PFSK-1 (cell line): ENCODE results near the gene SHANK2.

Source experiments
- FOXP2 ChIP-seq: optimal IDR thresholded peaks from 2 replicates; pipeline ENCODE3; 2011; ENCODE audit warnings: borderline replicate concordance, control low read depth, inconsistent platforms; ENCODE audit not compliant: insufficient read depth; ENCODE audit errors: extremely low read length, extremely low read depth
- POLR2AphosphoS5 ChIP-seq: IDR thresholded peaks from 2 replicates; pipeline ENCODE4 v1.6.1; 2012; ENCODE audit warnings: low read depth, mild to moderate bottlenecking, control low read depth, low read length, moderate library complexity
- SIN3A ChIP-seq: IDR thresholded peaks from 2 replicates; pipeline ENCODE4 v1.6.1; 2012; ENCODE audit warnings: mild to moderate bottlenecking, low read length, moderate library complexity, borderline replicate concordance; ENCODE audit not compliant: insufficient read depth
- TAF1 ChIP-seq: IDR thresholded peaks from 2 replicates; pipeline ENCODE4 v1.6.1; 2012; ENCODE audit warnings: low read length, control low read depth, borderline replicate concordance; ENCODE audit not compliant: insufficient read depth
- TF ChIP-seq, protein P1 (sequence below), 2 experiments: IDR thresholded peaks; 2 replicates each; pipeline versions ENCODE4 v1.6.1 to v1.8.0; 2011 to 2012; ENCODE audit warnings: low read depth in 2 of 2, low read length in 2 of 2, control low read depth in 1 of 2, inconsistent platforms in 1 of 2, mild to moderate bottlenecking in 1 of 2, moderate library complexity in 1 of 2; ENCODE audit not compliant: insufficient read depth in 1 of 2

Gene SHANK2

DNA sequence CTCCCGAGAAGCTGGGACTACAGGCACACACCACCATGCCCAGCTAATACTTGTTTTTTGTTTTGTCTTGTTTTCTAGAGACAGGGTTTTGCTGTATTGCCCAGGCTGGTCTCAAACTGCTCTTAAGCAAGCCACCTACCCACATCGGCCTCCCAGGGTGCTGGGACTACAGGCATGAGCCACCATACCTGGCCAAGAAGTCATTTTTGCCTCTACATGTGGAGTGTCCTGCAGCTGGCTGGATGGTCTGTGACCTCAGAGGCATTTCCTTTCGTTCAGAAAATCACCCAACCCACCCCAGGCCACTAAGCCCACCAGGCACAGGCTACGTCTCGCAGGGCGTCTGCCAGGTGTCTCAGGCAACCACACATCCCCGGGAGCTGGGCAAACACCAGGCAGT lies 12.8 kb downstream of the SHANK2 start:
- TF ChIP-seq, protein P1, sequence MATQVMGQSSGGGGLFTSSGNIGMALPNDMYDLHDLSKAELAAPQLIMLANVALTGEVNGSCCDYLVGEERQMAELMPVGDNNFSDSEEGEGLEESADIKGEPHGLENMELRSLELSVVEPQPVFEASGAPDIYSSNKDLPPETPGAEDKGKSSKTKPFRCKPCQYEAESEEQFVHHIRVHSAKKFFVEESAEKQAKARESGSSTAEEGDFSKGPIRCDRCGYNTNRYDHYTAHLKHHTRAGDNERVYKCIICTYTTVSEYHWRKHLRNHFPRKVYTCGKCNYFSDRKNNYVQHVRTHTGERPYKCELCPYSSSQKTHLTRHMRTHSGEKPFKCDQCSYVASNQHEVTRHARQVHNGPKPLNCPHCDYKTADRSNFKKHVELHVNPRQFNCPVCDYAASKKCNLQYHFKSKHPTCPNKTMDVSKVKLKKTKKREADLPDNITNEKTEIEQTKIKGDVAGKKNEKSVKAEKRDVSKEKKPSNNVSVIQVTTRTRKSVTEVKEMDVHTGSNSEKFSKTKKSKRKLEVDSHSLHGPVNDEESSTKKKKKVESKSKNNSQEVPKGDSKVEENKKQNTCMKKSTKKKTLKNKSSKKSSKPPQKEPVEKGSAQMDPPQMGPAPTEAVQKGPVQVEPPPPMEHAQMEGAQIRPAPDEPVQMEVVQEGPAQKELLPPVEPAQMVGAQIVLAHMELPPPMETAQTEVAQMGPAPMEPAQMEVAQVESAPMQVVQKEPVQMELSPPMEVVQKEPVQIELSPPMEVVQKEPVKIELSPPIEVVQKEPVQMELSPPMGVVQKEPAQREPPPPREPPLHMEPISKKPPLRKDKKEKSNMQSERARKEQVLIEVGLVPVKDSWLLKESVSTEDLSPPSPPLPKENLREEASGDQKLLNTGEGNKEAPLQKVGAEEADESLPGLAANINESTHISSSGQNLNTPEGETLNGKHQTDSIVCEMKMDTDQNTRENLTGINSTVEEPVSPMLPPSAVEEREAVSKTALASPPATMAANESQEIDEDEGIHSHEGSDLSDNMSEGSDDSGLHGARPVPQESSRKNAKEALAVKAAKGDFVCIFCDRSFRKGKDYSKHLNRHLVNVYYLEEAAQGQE (IDR thresholded peaks at IDR 0.05; ENCODE audit: insufficient read depth in 1 of 2, low read depth in 2 of 2, low read length in 2 of 2) = no peak
- TF ChIP-seq TAF1 = no peak
- TF ChIP-seq SIN3A = no peak
- TF ChIP-seq FOXP2 = no peak
- TF ChIP-seq POLR2AphosphoS5 = no peak

DNA sequence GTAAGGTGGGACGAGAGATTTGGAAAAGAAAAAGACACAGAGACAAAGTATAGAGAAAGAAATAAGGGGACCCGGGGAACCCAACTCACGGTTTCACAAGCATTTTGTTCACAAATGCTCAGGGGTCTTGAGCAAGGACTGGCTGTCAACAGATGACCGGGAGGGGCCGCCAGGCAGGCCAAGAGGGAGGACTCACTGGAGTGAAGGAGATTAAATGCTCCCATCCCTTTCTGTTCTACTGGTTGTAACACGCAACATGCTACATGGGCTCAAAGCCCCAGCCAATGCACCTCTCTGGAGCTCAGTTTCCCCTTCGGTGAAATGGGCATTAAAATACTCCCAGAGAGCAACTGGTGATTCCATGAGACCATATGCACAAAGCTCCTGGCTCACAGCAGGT lies 13.4 kb downstream of the SHANK2 start:
- TF ChIP-seq SIN3A (no peak), TAF1 (no peak), POLR2AphosphoS5 (no peak), FOXP2 (no peak)
- TF ChIP-seq, protein P1 (IDR thresholded peaks at IDR 0.05; ENCODE audit: insufficient read depth in 1 of 2, low read depth in 2 of 2, low read length in 2 of 2) = no peak

DNA sequence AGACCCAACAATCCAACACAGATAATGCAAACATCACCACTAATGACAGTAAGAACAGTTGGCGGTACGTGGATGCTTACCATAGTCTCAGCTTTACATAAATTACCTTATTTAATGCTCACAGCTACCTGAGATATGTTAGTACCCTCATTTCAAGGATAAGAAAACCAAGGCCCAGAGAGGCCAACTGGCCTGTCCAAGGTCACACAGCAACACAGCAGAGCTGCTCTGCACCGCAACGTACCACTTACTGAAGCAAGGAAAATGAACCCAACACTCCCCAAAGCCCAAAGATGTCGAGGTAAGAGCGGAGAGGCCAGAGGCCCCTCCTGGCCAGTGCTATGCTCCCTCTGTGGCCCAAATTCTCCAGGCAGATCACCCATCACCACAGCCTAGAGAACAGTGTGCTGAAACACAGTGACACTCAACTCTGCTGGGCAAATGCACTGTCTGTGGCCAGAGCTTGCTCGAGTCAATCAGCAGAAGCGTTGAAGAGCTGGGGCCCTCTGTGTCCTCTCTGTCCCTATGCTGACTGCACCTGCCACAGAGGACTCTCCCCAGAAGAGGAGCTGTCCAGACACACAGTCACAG lies 14.0 kb downstream of the SHANK2 start:
- no peak for TF ChIP-seq TAF1
- TF ChIP-seq, protein P1 (IDR thresholded peaks at IDR 0.05; ENCODE audit: insufficient read depth in 1 of 2, low read depth in 2 of 2, low read length in 2 of 2) = no peak
- TF ChIP-seq POLR2AphosphoS5 = no peak
- no peak for TF ChIP-seq FOXP2
- TF ChIP-seq SIN3A = no peak

DNA sequence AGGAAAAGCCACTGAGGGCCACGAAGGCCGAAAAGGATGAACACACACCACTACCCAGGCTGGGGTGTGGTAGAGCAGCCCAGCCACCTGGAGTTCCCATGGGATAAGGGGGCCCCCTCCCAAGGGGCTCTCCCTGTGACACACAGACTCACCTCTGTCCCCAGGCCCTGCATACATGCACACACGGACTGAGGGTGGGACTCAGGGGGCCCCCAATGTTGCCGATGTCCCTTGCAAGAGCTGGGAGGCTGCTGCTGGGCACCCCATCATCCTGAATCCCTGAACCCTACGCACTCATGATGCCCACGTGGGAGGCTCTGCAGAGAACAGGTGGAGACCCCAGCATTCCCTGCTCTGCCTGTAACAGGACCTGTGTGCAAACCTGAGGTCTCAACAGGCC lies 14.5 kb downstream of the SHANK2 start:
- TF ChIP-seq SIN3A (no peak), POLR2AphosphoS5 (no peak), TAF1 (no peak), FOXP2 (no peak)
- TF ChIP-seq, protein P1 (IDR thresholded peaks at IDR 0.05; ENCODE audit: insufficient read depth in 1 of 2, low read depth in 2 of 2, low read length in 2 of 2) = no peak

DNA sequence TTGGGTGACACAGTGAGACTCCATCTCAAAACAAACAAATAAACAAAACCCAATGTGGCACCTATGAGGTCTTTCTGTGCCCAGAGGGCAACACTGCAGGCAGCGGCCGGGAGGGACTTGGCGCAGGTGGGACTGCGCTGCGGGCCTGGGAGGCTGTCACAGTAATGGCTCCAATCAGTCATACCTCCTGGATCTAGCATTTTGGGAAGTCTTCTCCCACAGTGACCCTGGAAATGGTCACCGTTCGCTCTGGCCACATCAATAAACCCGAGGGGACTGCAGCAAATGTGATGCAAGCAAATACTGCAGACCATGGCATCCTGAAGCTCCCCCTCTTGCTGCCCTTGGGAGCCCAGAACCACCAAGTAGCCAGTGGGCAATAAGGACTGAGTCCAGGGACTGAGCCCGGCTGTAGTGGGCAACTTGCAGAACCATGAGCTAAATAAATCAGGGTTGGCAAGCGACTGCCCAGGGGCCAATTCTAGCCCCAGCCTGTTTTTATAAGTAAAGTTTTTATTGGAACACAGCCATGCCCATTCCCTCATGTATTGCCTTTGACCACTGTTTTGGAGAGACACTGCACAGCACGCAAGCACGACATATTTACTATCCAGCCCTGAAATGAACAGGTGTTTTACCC lies 15.4 kb downstream of the SHANK2 start:
- TF ChIP-seq SIN3A (no peak), TAF1 (no peak)
